ENCODE results near the gene PPL.

DNA sequence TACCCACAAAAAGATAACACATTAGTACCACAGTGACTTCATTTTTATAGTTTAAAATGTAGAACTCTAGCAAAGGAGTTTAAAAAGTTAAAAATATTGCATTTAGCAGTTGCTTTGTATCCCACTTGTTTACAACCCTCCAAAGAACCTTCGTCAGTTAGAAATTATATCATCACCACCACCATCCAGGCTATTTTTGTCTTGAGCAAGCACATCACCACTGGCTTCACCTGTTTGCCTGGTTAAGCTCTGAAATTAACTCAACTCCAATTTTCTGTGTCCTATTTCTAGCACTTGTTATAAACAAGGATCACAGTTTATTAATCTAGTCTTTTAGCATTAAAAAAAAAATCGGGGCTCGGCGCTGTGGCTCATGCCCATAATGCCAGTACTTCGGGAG, 96.0 kb downstream of the PPL start:
- TF ChIP-seq ZNF10 (tag by site-specific recombination; IDR thresholded peaks at IDR 0.05) = no peak
- TF ChIP-seq ZNF274 (IDR thresholded peaks at IDR 0.05; ENCODE audit: low read length) = no peak
- no peak for TF ChIP-seq ZNF274 (tag by site-specific recombination; IDR thresholded peaks at IDR 0.05; ENCODE audit: borderline replicate concordance)
- TF ChIP-seq HOXC10 (CRISPR knock-in tag; IDR thresholded peaks at IDR 0.05) = no peak
- TF ChIP-seq, protein P1, sequence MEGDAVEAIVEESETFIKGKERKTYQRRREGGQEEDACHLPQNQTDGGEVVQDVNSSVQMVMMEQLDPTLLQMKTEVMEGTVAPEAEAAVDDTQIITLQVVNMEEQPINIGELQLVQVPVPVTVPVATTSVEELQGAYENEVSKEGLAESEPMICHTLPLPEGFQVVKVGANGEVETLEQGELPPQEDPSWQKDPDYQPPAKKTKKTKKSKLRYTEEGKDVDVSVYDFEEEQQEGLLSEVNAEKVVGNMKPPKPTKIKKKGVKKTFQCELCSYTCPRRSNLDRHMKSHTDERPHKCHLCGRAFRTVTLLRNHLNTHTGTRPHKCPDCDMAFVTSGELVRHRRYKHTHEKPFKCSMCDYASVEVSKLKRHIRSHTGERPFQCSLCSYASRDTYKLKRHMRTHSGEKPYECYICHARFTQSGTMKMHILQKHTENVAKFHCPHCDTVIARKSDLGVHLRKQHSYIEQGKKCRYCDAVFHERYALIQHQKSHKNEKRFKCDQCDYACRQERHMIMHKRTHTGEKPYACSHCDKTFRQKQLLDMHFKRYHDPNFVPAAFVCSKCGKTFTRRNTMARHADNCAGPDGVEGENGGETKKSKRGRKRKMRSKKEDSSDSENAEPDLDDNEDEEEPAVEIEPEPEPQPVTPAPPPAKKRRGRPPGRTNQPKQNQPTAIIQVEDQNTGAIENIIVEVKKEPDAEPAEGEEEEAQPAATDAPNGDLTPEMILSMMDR (tag by site-specific recombination; IDR thresholded peaks at IDR 0.05) = no peak
- no peak for TF ChIP-seq ZNF155 (tag by site-specific recombination; IDR thresholded peaks at IDR 0.05)
- TF ChIP-seq, protein P2, sequence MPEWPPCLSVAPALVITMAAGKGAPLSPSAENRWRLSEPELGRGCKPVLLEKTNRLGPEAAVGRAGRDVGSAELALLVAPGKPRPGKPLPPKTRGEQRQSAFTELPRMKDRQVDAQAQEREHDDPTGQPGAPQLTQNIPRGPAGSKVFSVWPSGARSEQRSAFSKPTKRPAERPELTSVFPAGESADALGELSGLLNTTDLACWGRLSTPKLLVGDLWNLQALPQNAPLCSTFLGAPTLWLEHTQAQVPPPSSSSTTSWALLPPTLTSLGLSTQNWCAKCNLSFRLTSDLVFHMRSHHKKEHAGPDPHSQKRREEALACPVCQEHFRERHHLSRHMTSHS (tag by site-specific recombination; IDR thresholded peaks at IDR 0.05) = no peak
- TF ChIP-seq, protein P3, sequence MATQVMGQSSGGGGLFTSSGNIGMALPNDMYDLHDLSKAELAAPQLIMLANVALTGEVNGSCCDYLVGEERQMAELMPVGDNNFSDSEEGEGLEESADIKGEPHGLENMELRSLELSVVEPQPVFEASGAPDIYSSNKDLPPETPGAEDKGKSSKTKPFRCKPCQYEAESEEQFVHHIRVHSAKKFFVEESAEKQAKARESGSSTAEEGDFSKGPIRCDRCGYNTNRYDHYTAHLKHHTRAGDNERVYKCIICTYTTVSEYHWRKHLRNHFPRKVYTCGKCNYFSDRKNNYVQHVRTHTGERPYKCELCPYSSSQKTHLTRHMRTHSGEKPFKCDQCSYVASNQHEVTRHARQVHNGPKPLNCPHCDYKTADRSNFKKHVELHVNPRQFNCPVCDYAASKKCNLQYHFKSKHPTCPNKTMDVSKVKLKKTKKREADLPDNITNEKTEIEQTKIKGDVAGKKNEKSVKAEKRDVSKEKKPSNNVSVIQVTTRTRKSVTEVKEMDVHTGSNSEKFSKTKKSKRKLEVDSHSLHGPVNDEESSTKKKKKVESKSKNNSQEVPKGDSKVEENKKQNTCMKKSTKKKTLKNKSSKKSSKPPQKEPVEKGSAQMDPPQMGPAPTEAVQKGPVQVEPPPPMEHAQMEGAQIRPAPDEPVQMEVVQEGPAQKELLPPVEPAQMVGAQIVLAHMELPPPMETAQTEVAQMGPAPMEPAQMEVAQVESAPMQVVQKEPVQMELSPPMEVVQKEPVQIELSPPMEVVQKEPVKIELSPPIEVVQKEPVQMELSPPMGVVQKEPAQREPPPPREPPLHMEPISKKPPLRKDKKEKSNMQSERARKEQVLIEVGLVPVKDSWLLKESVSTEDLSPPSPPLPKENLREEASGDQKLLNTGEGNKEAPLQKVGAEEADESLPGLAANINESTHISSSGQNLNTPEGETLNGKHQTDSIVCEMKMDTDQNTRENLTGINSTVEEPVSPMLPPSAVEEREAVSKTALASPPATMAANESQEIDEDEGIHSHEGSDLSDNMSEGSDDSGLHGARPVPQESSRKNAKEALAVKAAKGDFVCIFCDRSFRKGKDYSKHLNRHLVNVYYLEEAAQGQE (tag by site-specific recombination; IDR thresholded peaks at IDR 0.05) = no peak

All from HEK293 (cell line).